IPS-20b (cell line): Measurements from ENCODE around the gene MRPL20.
"Not testable (repeated sequence)": the region's sequence is repeated elsewhere in the genome, so short reads cannot be mapped to it uniquely, and the experiment has no call there.

ENCODE experiments used
- H3K27ac ChIP-seq: one replicate; pipeline ENCODE4 v1.5.1; 2013; ENCODE audit warnings: low read length
- H3K27me3 ChIP-seq: 2 replicates; pipeline ENCODE4 v1.6.1; 2013; ENCODE audit warnings: mild to moderate bottlenecking, low read length, inconsistent platforms; ENCODE audit not compliant: insufficient read depth
- H3K36me3 ChIP-seq: 2 replicates; pipeline ENCODE4 v1.6.1; 2013; ENCODE audit warnings: low read depth, mild to moderate bottlenecking, inconsistent platforms, low read length, moderate library complexity; ENCODE audit not compliant: insufficient read depth
- H3K4me1 ChIP-seq: 2 replicates; pipeline ENCODE4 v1.6.1; 2013; ENCODE audit warnings: mild to moderate bottlenecking, control low read depth, inconsistent platforms, low read length, moderate library complexity; ENCODE audit not compliant: insufficient read depth
- H3K4me3 ChIP-seq: 2 replicates; pipeline ENCODE4 v1.5.1; 2013; ENCODE audit warnings: mild to moderate bottlenecking, low read length, inconsistent platforms
- H3K9ac ChIP-seq: 2 replicates; pipeline ENCODE4 v1.6.1; 2013; ENCODE audit warnings: low read depth, mild to moderate bottlenecking, inconsistent platforms, low read length, moderate library complexity
- H3K9me3 ChIP-seq: 2 replicates; pipeline ENCODE4 v1.6.1; 2013; ENCODE audit warnings: mild to moderate bottlenecking, low read depth, low read length, inconsistent platforms; ENCODE audit not compliant: insufficient read depth

The MRPL20 gene

DNA sequence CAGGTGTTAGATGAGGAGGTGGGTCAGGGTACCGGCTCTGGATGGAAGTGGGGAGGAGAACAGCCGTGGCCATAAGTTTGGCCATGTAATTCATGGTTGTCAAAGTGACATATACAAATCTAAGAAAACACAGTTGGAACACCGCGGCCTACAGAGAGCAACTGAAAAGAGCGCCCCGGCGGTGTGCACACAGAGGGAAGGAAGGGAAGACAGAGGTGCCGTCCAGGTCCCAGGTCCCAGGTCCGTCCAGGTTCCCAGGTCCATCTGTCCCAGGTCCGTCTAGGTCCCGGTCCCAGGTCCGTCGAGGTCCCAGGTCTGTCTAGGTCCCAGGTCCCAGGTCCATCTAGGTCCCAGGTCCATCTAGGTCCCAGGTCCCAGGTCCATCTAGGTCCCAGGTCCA is 4.5 kb upstream of the MRPL20 start:
- peaks cover 12% of the 10 kb centered on the region; the same call in 1 of the 2 replicates for H3K4me1 ChIP-seq
- H3K36me3 ChIP-seq = peaks cover 9% of the 10 kb centered on the region
- H3K9ac ChIP-seq = no peak overlapping the region
- H3K4me3 ChIP-seq = no peak overlapping the region
- H3K27ac ChIP-seq = no peak overlapping the region
- peaks cover 11% of the 10 kb centered on the region; the same call in 1 of the 2 replicates for H3K9me3 ChIP-seq
- no peaks in the 10 kb centered on the region for H3K27me3 ChIP-seq

DNA sequence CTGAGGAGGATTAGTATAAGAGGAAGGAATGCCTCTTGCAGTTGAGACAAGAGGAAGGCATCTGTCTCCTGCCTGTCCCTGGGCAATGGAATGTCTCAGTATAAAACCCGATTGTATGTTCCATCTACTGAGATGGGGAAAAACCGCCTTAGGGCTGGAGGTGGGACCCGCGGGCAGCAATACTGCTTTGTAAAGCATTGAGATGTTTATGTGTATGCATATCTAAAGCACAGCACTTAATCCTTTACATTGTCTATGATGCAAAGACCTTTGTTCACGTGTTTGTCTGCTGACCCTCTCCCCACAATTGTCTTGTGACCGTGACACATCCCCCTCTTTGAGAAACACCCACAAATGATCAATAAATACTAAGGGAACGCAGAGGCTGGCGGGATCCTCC is 3.1 kb upstream of the MRPL20 start:
- Histone ChIP-seq H3K36me3 (peaks cover 19% of the 10 kb centered on the region), H3K4me3 (peak overlapping the region; percentile 47; the same call in 1 of the 2 replicates), H3K4me1 (peaks cover 12% of the 10 kb centered on the region; the same call in 1 of the 2 replicates), H3K9ac (peak overlapping the region; percentile 98), H3K9me3 (peaks cover 11% of the 10 kb centered on the region; the same call in 1 of the 2 replicates)
- H3K27me3 ChIP-seq, H3K27ac ChIP-seq: not testable (repeated sequence)

DNA sequence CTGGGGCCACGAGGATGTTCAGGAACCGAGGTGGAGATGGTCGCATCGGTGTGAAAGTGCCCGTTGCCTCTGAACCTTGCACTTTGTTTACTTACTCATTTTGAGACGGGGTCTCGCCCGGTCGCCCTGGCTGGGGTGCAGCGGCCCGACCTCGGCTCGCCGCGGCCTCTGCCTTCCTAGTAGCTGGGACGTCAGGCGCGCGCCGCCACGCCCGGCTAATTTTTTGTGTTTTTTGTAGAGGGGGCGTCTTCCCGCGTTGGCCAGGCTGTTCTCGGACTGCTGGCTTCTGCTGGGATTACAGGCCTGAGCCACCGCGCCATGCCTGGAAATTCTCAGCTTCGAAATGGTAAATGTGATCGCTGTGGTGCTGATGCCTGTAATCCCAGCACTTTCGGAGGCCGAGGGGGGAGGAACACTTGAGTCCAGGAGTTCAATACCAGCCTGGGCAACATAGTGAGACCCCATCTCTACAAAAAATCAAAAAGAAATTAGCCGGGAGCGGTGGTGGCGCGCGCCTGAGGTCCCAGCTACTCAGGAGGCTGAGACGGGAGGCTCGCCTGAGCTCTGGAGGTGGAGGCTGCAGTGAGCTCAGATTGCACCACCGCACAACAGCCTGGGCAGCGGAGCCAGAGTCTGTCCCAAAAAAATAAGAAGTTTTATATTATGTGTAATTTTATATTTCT is 684 bp upstream of the MRPL20 start:
- peak overlapping the region; percentile 97 for H3K4me3 ChIP-seq
- no peaks in the 10 kb centered on the region for H3K27me3 ChIP-seq
- peak overlapping the region; percentile 75 for H3K27ac ChIP-seq
- peak overlapping the region; percentile 98 for H3K9ac ChIP-seq
- H3K9me3 ChIP-seq = peaks cover 11% of the 10 kb centered on the region; the same call in 1 of the 2 replicates
- peaks cover 12% of the 10 kb centered on the region; the same call in 1 of the 2 replicates for H3K4me1 ChIP-seq
- peaks cover 43% of the 10 kb centered on the region for H3K36me3 ChIP-seq

DNA sequence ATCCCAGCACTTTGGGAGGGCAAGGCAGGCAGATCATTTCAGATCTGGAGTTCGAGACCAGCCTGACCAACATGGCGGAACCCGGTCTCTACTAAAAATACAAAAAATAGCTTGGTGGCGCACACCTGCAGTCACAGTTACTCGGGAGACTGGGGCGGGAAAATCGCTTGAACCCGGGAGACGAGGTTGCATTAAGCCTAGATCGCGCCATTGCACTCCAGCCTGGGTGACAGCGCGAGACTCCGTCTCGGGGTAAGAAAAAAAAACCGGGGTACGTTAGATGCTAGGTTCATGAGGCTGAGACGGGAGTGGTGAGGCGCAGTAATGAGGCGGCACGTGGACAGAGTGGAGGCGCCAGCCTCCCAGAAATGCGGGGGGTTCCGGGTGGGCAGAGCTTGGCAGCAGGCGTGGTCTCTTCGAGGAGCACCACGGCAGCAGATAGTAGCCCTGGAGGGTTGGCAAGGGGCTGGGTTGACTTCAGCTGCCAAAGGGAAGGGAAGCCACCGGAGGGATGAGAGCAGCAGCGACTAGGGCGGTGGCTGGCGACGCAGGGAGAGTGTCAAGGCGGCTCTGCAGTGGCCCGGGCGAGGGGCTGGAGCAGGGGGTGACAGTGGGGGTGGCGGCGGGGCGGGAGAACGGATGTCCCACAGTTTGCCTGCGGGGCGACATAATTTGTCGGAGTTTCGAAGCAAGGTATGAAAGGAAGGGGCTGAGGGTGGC is 832 bp downstream of the MRPL20 start:
- Histone ChIP-seq H3K36me3 (peaks cover 58% of the 10 kb centered on the region), H3K4me3 (peak overlapping the region; percentile 97), H3K4me1 (peaks cover 13% of the 10 kb centered on the region), H3K9ac (peak overlapping the region; percentile 98), H3K27ac (peak overlapping the region; percentile 75), H3K9me3 (no peaks in the 10 kb centered on the region), H3K27me3 (no peaks in the 10 kb centered on the region)

DNA sequence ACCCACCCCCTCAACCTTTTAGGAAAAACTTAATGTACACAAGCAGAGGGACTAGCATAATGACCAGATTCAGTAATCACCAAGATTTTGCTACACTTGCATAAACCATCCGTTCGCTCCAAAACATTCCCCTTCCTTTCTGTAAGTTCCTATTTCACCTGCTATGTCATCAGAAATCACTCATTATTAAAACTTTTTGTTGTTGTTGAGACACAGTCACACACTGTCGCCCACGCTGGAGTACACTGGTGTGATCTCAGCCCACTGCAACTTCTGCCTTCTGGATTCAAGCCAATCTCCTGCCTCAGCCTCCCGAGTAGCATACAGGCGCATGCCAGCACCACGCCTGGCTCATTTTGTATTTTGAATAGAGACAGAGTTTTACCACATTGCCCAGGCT is 3.4 kb downstream of the MRPL20 start:
- H3K27me3 ChIP-seq = no peaks in the 10 kb centered on the region
- no peaks in the 10 kb centered on the region for H3K9me3 ChIP-seq
- H3K4me1 ChIP-seq = peaks cover 15% of the 10 kb centered on the region
- no peak overlapping the region for H3K4me3 ChIP-seq
- no peak overlapping the region for H3K9ac ChIP-seq
- no peak overlapping the region for H3K27ac ChIP-seq
- peaks cover 65% of the 10 kb centered on the region for H3K36me3 ChIP-seq

DNA sequence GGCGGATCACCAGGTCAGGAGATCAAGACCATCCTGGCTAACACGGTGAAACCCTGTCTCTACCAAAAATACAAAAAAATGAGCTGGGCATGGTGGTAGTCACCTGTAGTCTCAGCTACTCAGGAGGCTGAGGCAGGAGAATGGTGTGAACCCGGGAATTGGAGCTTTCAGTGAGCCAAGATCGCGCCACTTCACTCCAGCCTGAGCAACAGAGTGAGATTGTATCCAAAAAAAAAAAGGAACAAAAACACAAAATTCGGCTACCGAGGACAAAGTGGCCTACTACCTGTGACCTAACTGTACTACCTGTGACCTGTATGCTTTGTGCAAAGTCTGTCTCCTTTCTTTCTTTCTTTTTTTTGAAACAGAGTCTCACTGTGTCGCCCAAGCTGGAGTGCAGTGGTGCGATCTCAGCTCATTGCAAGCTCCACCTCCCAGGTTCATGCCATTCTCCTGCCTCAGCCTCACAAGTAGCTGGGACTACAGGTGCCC is 4.1 kb downstream of the MRPL20 start:
- peaks cover 62% of the 10 kb centered on the region for H3K36me3 ChIP-seq
- H3K27ac ChIP-seq, H3K9me3 ChIP-seq, H3K4me3 ChIP-seq, H3K27me3 ChIP-seq, H3K9ac ChIP-seq: not testable (repeated sequence)
- peaks cover 11% of the 10 kb centered on the region for H3K4me1 ChIP-seq

DNA sequence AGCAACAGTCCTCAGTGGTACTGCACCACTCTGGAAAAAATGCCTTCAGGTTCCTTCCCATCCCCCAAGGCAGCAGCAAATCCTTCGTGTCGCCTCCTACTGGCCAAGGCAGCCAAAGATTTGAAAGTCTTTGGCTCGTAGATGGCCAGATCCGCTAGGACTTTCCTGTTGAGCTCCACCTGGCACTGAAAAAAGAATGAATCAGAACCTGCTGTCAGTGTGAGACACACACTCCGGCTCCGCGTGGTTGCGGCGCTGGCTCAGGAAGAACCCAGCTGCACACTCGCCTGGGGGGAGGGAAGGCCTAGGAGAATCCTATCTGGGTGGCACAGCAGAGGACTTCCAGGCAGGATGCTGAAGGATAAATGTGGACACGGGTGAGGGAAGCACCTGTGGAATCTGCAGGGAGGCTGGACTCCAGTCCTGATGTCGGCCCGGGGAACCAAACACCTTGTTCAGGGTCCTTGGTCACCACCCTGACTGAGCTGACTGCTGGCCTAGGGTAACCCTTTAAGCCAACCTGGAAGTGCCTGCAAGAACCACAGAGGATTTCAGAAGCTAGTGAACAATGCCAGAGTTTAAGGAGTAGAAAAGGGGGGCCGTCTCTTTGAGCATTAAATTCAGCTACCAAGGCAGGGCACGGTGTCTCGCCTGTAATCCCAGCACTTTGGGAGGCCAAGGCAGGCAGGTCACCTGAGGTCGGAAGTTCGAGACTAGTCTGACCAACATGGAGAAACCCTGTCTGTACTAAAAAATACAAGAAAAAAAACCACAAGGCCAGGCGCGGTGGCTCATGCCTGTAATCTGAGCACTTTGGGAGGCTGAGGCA is 4.8 kb downstream of the MRPL20 start:
- no peak overlapping the region for H3K27ac ChIP-seq
- peaks cover 69% of the 10 kb centered on the region for H3K36me3 ChIP-seq
- peaks cover 11% of the 10 kb centered on the region for H3K4me1 ChIP-seq
- H3K9me3 ChIP-seq = no peaks in the 10 kb centered on the region
- H3K9ac ChIP-seq = no peak overlapping the region
- H3K27me3 ChIP-seq = no peaks in the 10 kb centered on the region
- H3K4me3 ChIP-seq = no peak overlapping the region

DNA sequence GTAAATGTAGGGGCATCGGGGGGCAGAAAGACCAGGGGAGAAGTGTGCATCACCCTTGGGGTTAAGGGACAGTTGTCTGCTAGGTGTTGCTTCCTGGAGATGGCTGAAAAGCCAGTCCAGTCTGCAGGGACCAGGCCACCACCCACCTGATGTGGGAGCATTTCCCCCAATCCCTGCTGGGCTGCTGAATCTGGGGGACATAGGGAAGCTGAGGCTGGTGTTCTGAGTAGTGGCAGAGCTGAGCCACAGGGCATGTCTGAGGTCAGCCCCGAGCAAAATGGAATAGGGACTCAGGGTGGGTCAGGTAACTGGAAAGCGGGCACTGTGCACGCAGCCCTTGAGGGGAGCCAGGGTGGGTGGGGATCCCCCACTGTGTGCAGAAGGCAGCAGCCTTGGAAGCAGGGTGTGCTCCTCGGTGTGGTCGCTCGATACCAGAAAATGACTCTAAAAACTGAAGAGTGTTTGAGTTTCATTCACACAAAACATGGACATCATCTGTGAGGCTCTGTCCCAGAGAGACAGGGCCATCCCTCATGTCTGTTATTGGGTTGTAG is 5.6 kb downstream of the MRPL20 start:
- Histone ChIP-seq H3K27ac (no peak overlapping the region), H3K9ac (no peak overlapping the region; the same call in 1 of the 2 replicates)

DNA sequence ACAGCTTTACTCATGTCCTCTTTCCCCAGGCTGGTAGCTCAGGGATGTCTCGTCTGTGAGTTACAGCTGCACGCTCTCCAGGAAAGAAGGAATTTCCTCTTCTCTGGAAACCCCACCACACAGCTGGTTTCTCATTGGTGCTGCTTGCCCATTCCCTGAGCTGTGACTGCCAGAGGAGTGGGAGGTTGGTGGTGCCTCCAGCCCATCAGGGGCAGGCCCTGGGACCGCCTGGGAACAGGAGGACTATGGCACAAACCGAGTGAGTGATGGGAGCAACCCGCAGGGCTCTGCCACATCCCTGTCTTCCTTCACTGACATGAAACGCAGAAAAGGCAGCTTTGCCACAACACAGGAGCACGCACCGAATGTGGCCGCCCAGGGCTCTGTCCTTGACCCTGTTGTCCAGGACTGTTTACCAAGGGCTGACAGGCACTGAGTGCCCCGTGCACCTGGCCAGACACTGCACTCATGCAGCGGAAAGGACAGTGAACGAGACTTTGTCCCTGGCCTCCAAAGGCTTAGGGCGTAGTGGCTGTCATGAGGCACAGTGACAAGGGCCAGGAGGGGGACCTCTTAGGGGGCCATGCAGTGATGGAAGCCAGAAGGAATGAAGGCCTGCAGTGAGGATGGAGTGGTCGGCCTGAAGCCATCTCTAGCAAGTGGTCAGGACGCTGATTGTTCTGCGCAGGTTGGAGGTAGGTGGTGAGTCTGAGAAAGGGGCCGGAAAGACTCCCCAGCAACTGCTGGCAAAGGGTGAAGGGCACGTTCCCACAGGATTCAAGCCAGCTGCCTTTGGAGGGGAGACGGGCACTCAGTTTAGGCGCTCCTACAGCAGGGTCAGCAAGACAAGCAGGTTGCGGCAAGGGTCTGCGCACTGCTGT is 6.3 kb downstream of the MRPL20 start:
- Histone ChIP-seq H3K4me1 (peaks cover 11% of the 10 kb centered on the region), H3K9ac (peak overlapping the region; percentile 98; the same call in 1 of the 2 replicates), H3K27ac (no peak overlapping the region), H3K4me3 (peak overlapping the region; percentile 98), H3K36me3 (peaks cover 75% of the 10 kb centered on the region), H3K27me3 (no peaks in the 10 kb centered on the region), H3K9me3 (no peaks in the 10 kb centered on the region)

More for the DNA sequence above, 5.6 kb downstream of the MRPL20 start:
- peaks cover 75% of the 10 kb centered on the region for H3K36me3 ChIP-seq
- H3K4me1 ChIP-seq = peaks cover 11% of the 10 kb centered on the region
- no peak overlapping the region for H3K4me3 ChIP-seq
- H3K9me3 ChIP-seq = no peaks in the 10 kb centered on the region
- H3K27me3 ChIP-seq = no peaks in the 10 kb centered on the region

DNA sequence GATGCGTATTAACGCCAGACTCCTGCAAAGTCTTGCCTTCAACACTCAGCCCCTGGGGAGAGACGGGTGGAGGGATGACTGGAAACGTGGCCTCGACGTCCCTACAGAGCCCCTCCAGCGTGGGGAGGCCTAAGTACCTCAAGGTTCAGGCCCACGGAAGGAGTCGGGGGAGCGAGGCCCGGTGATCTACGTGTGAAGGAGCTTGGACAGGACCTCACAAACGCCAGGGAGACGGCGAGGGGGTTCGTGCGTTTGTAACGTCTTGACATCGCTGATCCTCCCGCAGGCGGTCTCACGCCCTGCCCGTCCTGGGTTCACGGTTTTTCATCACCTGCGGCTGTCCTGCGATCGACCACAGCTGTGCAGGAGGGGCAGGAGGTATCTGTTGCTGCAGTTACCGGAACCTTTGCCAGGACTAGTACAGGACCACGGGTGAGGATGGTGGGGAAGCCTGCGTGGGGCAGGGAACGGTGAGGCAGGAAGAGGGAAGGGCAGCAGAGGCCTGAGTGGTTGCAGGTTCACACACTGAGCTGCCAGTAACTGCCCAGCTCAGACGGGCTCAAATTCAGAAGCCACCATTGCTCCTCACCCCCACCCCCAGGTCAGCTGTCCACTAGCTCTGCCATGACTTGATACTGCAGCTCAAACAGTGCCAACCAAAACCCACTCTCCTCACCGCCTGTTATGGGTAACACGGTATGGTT is 7.1 kb downstream of the MRPL20 start:
- Histone ChIP-seq H3K9ac (peak overlapping the region; percentile 98), H3K4me1 (peaks cover 11% of the 10 kb centered on the region), H3K27ac (peak overlapping the region; percentile 77), H3K4me3 (peak overlapping the region; percentile 98), H3K9me3 (no peaks in the 10 kb centered on the region), H3K36me3 (peaks cover 75% of the 10 kb centered on the region), H3K27me3 (no peaks in the 10 kb centered on the region)
